Activated T-helper 1 cell treated with anti-CD3 and anti-CD28 coated beads, Interleukin-12 subunit alpha, Interleukin-12 subunit beta, Interleukin-2, Interleukin-4 antibody, amounts not matched to agents 30 ng/mL and 10 ng/mL and 1 ng/mL, durations not matched to agents 14 hours and 24 hours and 36 hours (primary cell): ENCODE results near the gene PLXNC1. TPM values are rescaled to one million over a fixed set of nuclear protein-coding genes. Genes with fewer than 3 reads are reported as not detected.

Source experiments
- DNase-seq: peaks from one replicate; pipeline ENCODE4 v3.0.0; 2021; ENCODE audit warnings: low spot score
- H3K27ac Mint-ChIP-seq: one replicate; pipeline ENCODE4 v1.8.0; 2021; ENCODE audit warnings: mild to moderate bottlenecking, mixed read lengths
- H3K27me3 Mint-ChIP-seq: one replicate; pipeline ENCODE4 v1.8.0; 2022; ENCODE audit warnings: mild to moderate bottlenecking, moderate library complexity, mixed read lengths; ENCODE audit not compliant: insufficient read depth
- H3K36me3 Mint-ChIP-seq: one replicate; pipeline ENCODE4 v1.8.0; 2021; ENCODE audit warnings: low read depth, mixed read lengths
- H3K4me1 Mint-ChIP-seq: one replicate; pipeline ENCODE4 v1.8.0; 2021; ENCODE audit warnings: low read depth, mixed read lengths
- H3K4me3 Mint-ChIP-seq: one replicate; pipeline ENCODE4 v1.8.0; 2021; ENCODE audit warnings: mild to moderate bottlenecking, moderate library complexity, mixed read lengths
- H3K9me3 Mint-ChIP-seq: one replicate; pipeline ENCODE4 v1.8.0; 2021; ENCODE audit warnings: mixed read lengths
- intact Hi-C: fragments of 100-400 bp; cut with micrococcal nuclease; formaldehyde crosslinking; loops from one replicate; pipeline ENCODE4 v1.15.1; 2024
- total RNA-seq: library from RNA; stranded (reverse); gene quantifications from 2 replicates; pipeline ENCODE4 v1.2.3, GENCODE V29; 2022

PLXNC1 gene
- total RNA-seq, 1 donor from 2014 or later = 22.7 TPM

- no peak for DNase-seq
- Mint-ChIP-seq H3K36me3 (peaks cover 36% of the 10 kb centered on the region), H3K27me3 (peaks cover 2% of the 10 kb centered on the region), H3K9me3 (no peaks in the 10 kb centered on the region), H3K4me1 (peaks cover 55% of the 10 kb centered on the region), H3K27ac (peak overlapping the region; percentile 46), H3K4me3 (no peak overlapping the region)
- intact Hi-C loops = loop anchor here (1.0 kb wide), 1 partner anchor 21 kb away; the partner anchor contains the start of gene PLXNC1
Measured at GRCh38 chr12:94169495-94169894, 21.1 kb downstream of the PLXNC1 start.

DNA sequence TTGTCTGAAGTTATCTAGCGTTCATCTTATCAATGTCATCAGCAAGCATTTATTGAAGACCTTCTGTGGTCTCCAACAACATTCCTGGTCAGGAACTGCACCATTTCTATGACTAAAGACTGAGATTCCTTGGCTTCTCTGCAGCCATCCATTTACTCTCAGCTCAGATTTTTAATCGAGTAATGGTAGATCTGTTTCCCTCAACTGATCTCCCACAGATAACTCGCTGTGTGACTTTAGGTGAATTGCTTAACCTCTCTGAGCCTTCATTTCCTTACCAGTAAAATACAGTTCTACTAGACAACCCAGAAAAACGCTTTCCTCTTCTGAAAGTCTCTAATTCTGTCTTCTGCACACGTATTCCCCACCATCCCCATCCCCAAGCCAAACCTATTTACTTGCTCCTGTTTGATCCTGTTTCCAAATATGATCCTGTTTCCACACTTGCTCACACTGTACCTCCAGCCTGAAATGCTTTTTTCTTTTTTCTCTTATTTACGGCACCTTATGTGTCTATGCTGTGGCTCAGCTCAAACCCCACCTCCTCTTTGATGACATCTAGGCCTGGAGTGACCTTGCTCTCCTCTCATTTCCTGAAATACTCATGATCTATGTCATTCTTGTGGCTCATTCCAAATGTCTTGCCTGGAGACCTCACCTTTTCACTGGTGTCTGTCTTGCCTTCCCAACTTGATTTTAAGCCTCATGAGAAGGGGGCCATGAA is 21.8 kb downstream of the PLXNC1 start:
- peaks cover 38% of the 10 kb centered on the region for H3K36me3 Mint-ChIP-seq
- no peak for DNase-seq
- H3K9me3 Mint-ChIP-seq = no peaks in the 10 kb centered on the region
- H3K4me3 Mint-ChIP-seq = no peak overlapping the region
- peak overlapping the region; percentile 36 for H3K27ac Mint-ChIP-seq
- H3K27me3 Mint-ChIP-seq = peaks cover 2% of the 10 kb centered on the region
- intact Hi-C loops = loop anchor here (1.0 to 10.0 kb wide), 3 partner anchors 22 to 775 kb away; partner anchors contain the start of gene PLXNC1
- H3K4me1 Mint-ChIP-seq = peaks cover 61% of the 10 kb centered on the region

- Mint-ChIP-seq H3K4me1 (peaks cover 69% of the 10 kb centered on the region), H3K4me3 (no peak overlapping the region), H3K9me3 (no peaks in the 10 kb centered on the region), H3K36me3 (peaks cover 44% of the 10 kb centered on the region), H3K27me3 (peaks cover 2% of the 10 kb centered on the region), H3K27ac (no peak overlapping the region)
- intact Hi-C loops = loop anchor here (10.0 kb wide), 2 partner anchors 94 to 774 kb away; no protein-coding TSS in a partner anchor
- no peak for DNase-seq
Measured at GRCh38 chr12:94170690-94171594, 22.6 kb downstream of the PLXNC1 start.

DNA sequence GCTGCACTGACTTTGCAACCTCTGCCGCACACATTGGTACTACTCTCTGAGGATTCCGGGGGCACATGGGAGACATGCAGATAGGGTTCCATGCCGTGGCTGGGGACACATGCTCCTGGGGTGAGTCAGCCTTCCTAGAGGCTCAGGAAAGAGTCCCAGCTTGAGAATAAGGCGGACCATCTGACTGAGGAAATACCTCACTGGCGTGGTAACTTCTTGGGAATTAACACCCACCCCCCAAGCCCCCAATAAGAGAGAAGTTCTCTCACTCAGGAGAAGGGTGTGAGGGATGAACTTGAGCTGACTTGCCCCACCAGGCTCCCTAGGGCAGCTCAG is 23.2 kb downstream of the PLXNC1 start:
- no peak overlapping the region for H3K4me3 Mint-ChIP-seq

GRCh38 chr12:94172031-94172430 is 23.7 kb downstream of the PLXNC1 start:
- H3K4me1 Mint-ChIP-seq = peaks cover 74% of the 10 kb centered on the region
- H3K36me3 Mint-ChIP-seq = peaks cover 47% of the 10 kb centered on the region
- H3K4me3 Mint-ChIP-seq = no peak overlapping the region
- H3K9me3 Mint-ChIP-seq = no peaks in the 10 kb centered on the region
- DNase-seq = no peak
- peak overlapping the region; percentile 51 for H3K27ac Mint-ChIP-seq
- H3K27me3 Mint-ChIP-seq = peaks cover 2% of the 10 kb centered on the region
- intact Hi-C loops = loop anchor here (1.0 to 10.0 kb wide), 3 partner anchors 36 to 773 kb away; no protein-coding TSS in a partner anchor

More for the DNA sequence above, 23.2 kb downstream of the PLXNC1 start:
- DNase-seq = no peak
- no peak overlapping the region for H3K27ac Mint-ChIP-seq
- H3K27me3 Mint-ChIP-seq = peaks cover 2% of the 10 kb centered on the region
- intact Hi-C loops = loop anchor here (10.0 kb wide), 2 partner anchors 93 to 773 kb away; no protein-coding TSS in a partner anchor
- H3K9me3 Mint-ChIP-seq = no peaks in the 10 kb centered on the region
- peaks cover 47% of the 10 kb centered on the region for H3K36me3 Mint-ChIP-seq
- H3K4me1 Mint-ChIP-seq = peaks cover 74% of the 10 kb centered on the region

- H3K4me3 Mint-ChIP-seq = no peak overlapping the region
- intact Hi-C loops = loop anchor here (1.0 to 10.0 kb wide), 3 partner anchors 35 to 772 kb away; no protein-coding TSS in a partner anchor
- no peak for DNase-seq
- peaks cover 66% of the 10 kb centered on the region for H3K4me1 Mint-ChIP-seq
- H3K27me3 Mint-ChIP-seq = peaks cover 2% of the 10 kb centered on the region
- peaks cover 46% of the 10 kb centered on the region for H3K36me3 Mint-ChIP-seq
- no peak overlapping the region for H3K27ac Mint-ChIP-seq
- H3K9me3 Mint-ChIP-seq = peaks cover 9% of the 10 kb centered on the region
Measured at GRCh38 chr12:94172973-94173372, 24.6 kb downstream of the PLXNC1 start.

- H3K4me1 Mint-ChIP-seq = peaks cover 58% of the 10 kb centered on the region
- no peaks in the 10 kb centered on the region for H3K27me3 Mint-ChIP-seq
- peaks cover 49% of the 10 kb centered on the region for H3K36me3 Mint-ChIP-seq
- peaks cover 15% of the 10 kb centered on the region for H3K9me3 Mint-ChIP-seq
- no peak for DNase-seq
- intact Hi-C loops = loop anchor here (2.0 to 10.0 kb wide), 3 partner anchors 25 to 771 kb away; partner anchors contain the start of gene PLXNC1
- no peak overlapping the region for H3K27ac Mint-ChIP-seq
- no peak overlapping the region for H3K4me3 Mint-ChIP-seq
Measured at GRCh38 chr12:94173660-94174265, 25.4 kb downstream of the PLXNC1 start.

DNA sequence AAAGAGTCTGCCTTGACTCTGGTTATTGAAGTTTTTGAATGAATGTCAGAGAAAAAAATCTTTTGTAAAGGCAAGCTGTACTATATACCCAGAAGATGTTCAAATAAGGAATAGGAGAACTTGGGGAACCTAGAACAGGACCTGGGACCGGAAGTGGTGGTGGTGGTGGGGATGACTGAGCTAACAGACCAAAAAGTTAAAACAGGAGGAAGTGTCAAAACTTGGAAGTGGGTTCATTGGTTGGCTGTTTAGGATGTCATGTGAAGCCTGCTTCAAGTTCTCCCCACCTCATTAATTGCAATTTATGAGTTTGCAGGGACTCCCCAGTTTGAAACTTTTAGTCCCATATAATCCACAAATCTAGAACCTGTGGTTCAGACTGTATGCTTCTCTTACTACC is 26.2 kb downstream of the PLXNC1 start:
- peak overlapping the region; percentile 75 for H3K27ac Mint-ChIP-seq
- peaks cover 15% of the 10 kb centered on the region for H3K9me3 Mint-ChIP-seq
- H3K36me3 Mint-ChIP-seq = peaks cover 49% of the 10 kb centered on the region
- peak; percentile 20 for DNase-seq
- H3K4me3 Mint-ChIP-seq = peak overlapping the region; percentile 63
- intact Hi-C loops = loop anchor here (2.0 to 10.0 kb wide), 3 partner anchors 26 to 770 kb away; partner anchors contain the start of gene PLXNC1
- H3K4me1 Mint-ChIP-seq = peaks cover 50% of the 10 kb centered on the region
- no peaks in the 10 kb centered on the region for H3K27me3 Mint-ChIP-seq

DNA sequence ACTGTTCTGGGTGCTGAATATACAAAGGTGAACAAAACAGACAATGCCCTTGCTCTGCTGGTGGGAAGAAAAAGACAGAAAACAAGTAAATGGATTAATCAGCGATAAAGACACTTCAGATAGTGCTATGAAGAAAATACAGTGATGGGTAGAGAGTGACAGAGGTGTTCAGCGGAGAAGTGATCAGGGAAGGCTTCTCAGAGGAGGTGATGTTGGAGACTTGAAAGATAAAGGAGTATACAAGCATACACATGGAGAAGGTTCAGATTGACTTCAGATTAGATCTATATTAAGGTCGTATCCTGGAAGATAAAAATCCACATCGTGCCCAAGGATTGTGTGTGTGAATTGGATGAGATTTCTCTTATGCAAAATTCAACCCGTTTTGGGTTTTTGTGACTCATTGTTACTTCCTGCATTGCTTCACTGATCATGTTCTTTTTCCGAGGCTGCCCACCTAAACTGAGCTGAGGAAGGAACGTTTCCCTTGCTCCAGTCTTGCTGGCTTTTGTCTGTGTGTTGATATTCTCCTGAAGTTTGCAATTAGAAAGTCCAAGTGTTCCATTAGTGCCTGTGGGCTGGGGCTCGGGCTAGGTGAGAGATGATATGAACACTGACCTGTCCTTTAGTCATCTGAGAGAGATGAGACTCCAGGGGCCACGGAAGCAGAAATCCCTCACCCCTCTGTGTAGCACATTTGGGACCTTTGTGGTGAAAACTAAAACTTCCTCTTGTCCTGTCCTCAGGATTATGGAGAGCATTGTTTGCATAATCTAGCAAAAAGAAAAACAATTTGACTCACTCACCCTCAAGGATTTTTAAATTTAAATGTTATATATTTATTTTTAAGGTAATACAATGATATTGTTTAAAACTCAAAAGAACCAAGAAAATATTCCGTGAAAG is 27.6 kb downstream of the PLXNC1 start:
- H3K9me3 Mint-ChIP-seq = peaks cover 19% of the 10 kb centered on the region
- peak overlapping the region; percentile 15 for H3K4me3 Mint-ChIP-seq
- no peaks in the 10 kb centered on the region for H3K27me3 Mint-ChIP-seq
- peaks cover 53% of the 10 kb centered on the region for H3K36me3 Mint-ChIP-seq
- H3K4me1 Mint-ChIP-seq = peaks cover 50% of the 10 kb centered on the region
- peak overlapping the region; percentile 4 for H3K27ac Mint-ChIP-seq
- no peak for DNase-seq
- intact Hi-C loops = loop anchor here (2.0 to 10.0 kb wide), 3 partner anchors 27 to 769 kb away; partner anchors contain the start of gene PLXNC1

- H3K4me3 Mint-ChIP-seq = no peak overlapping the region
- H3K4me1 Mint-ChIP-seq = peaks cover 44% of the 10 kb centered on the region
- peaks cover 44% of the 10 kb centered on the region for H3K36me3 Mint-ChIP-seq
- peaks cover 19% of the 10 kb centered on the region for H3K9me3 Mint-ChIP-seq
- H3K27me3 Mint-ChIP-seq = no peaks in the 10 kb centered on the region
- H3K27ac Mint-ChIP-seq = no peak overlapping the region
- no peak for DNase-seq
- intact Hi-C loops = loop anchor here (10.0 kb wide), 2 partner anchors 87 to 767 kb away; no protein-coding TSS in a partner anchor
Measured at GRCh38 chr12:94178054-94178453, 29.7 kb downstream of the PLXNC1 start.

DNA sequence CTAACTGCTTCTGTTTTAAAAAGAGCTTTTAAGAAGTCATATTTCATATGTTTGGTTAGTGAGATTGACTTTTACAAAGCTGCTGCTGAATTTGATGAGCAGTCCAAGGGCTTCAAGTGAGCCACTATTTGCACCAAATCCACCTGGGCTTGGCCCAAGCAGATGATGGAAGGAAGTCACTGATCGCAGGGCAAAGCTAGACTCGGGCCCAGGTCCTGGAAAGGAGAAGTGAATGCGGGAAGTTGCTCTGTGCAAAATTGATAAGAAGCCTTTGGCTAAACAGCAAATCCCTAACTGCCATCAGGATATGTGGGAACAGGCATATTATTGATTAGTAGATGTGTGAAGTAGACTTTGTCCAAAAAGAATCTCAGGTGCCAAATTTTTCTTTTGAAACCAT is 30.5 kb downstream of the PLXNC1 start:
- H3K27me3 Mint-ChIP-seq = no peaks in the 10 kb centered on the region
- no peak overlapping the region for H3K27ac Mint-ChIP-seq
- H3K4me3 Mint-ChIP-seq = no peak overlapping the region
- DNase-seq = no peak
- H3K9me3 Mint-ChIP-seq = peaks cover 19% of the 10 kb centered on the region
- H3K36me3 Mint-ChIP-seq = peaks cover 43% of the 10 kb centered on the region
- H3K4me1 Mint-ChIP-seq = peaks cover 39% of the 10 kb centered on the region
- intact Hi-C loops = loop anchor here (10.0 kb wide), 2 partner anchors 86 to 766 kb away; no protein-coding TSS in a partner anchor
